Measurements from ENCODE around the gene CCDC34.

GRCh38 chr11:27385245-27385644, 22.2 kb upstream of the CCDC34 start:
- no peak for TF ChIP-seq CTCF (IDR thresholded peaks at IDR 0.05)
- TF ChIP-seq POLR2A (IDR thresholded peaks at IDR 0.05): no peak

All from Peyer's patch (tissue), 4 donors.